HCT116 (cell line): Measurements from ENCODE around the gene PRDM7. TPM values are rescaled to one million over a fixed set of nuclear protein-coding genes. Genes with fewer than 3 reads are reported as not detected.

ENCODE experiments used
- ATAC-seq: fragments of 200-7000 bp; cut with Tn5 transposase; 2 replicates; pipeline ENCODE4 v1.9.1; 2020; ENCODE audit warnings: mild to moderate bottlenecking, moderate library complexity
- BruUV-seq: library from RNA; stranded (reverse); fragments of 400-500 nt; replicated peaks from 2 replicates; lab custom pipeline; 2021; lab: Mats Ljungman, UMichigan
- CTCF ChIA-PET: fragments of 300-600 bp; sonication (Branson Sonifier 250); formaldehyde crosslinking; loops from one replicate; lab custom pipeline; 2021; ENCODE audit warnings: antibody characterized with exemption; lab: Charles Lee
- POLR2A ChIA-PET: fragments of 300-600, 350-600 bp; sonication (Branson Sonifier 250); formaldehyde crosslinking; loops from one replicate; lab custom pipeline; 2021; ENCODE audit warnings: antibody characterized with exemption; lab: Charles Lee
- RAD21 ChIA-PET, 2 experiments: fragments of 300-600 bp; sonication (Branson Sonifier 250); formaldehyde crosslinking; loops; one replicate each; lab custom pipeline; 2023; ENCODE audit warnings: low total read pairs in 2 of 2; ENCODE audit not compliant: uncharacterized antibody in 2 of 2, unreplicated experiment in 2 of 2, low non-redundant PET in 1 of 2; lab: Charles Lee
- DNase-seq: peaks from one replicate; pipeline ENCODE4 v3.0.0-alpha.2; 2010; ENCODE audit warnings: low read depth, low spot score
- H2AFZ ChIP-seq: fragments of 200-600 bp; shearing (Covaris generic), sonication (generic); 2 replicates; pipeline ENCODE4 v1.6.1; 2017; ENCODE audit warnings: low read depth, mixed run types, mixed read lengths, antibody characterized with exemption, low read length; ENCODE audit not compliant: poor library complexity, severe bottlenecking
- H3K27ac ChIP-seq: 2 replicates; pipeline ENCODE4 v1.5.1; 2012; ENCODE audit warnings: low read depth, low read length
- H3K27me3 ChIP-seq: fragments of 200-600 bp; sonication (generic); 2 replicates; pipeline ENCODE4 v1.6.1; 2016; ENCODE audit warnings: mixed run types, low read length, mixed read lengths; ENCODE audit not compliant: insufficient read depth
- H3K36me3 ChIP-seq, 2 experiments: fragments of 200-500 bp in 1 of 2; fragments of 200-600 bp in 1 of 2; sonication (Bioruptor generic) in 1 of 2; sonication (generic) in 1 of 2; 2 replicates each; pipeline versions ENCODE4 v1.5.1 to v1.6.1; 2014 to 2016; ENCODE audit warnings: low read length in 2 of 2, inconsistent platforms in 1 of 2, mixed read lengths in 1 of 2, mixed run types in 1 of 2; ENCODE audit not compliant: insufficient read depth in 2 of 2, control insufficient read depth in 1 of 2
- H3K4me1 ChIP-seq, 2 experiments: fragments of 200-600 bp in 1 of 2; sonication (generic) in 1 of 2; 2 replicates each; pipeline versions ENCODE4 v1.5.1 to v1.6.1; 2012 to 2017; ENCODE audit warnings: low read length in 2 of 2, inconsistent platforms in 1 of 2, mild to moderate bottlenecking in 1 of 2, mixed read lengths in 1 of 2, mixed run types in 1 of 2, moderate library complexity in 1 of 2; ENCODE audit not compliant: insufficient read depth in 2 of 2, control insufficient read depth in 1 of 2
- H3K4me2 ChIP-seq: fragments of 200-600 bp; sonication (generic); 2 replicates; pipeline ENCODE4 v1.6.1; 2017; ENCODE audit warnings: mixed run types, low read length, mixed read lengths
- H3K4me3 ChIP-seq, 2 experiments: fragments of 200-600 bp in 1 of 2; sonication (generic) in 1 of 2; replicated peaks in 1 of 2; 2 replicates each; pipeline ENCODE4 v1.5.1; 2011 to 2016; ENCODE audit warnings: low read length in 2 of 2, control low read depth in 1 of 2, low read depth in 1 of 2, mild to moderate bottlenecking in 1 of 2, mixed read lengths in 1 of 2, mixed run types in 1 of 2
- H3K79me2 ChIP-seq: fragments of 200-600 bp; sonication (generic); 2 replicates; pipeline ENCODE4 v1.6.1; 2017; ENCODE audit warnings: mild to moderate bottlenecking, mixed run types, low read length, moderate library complexity, mixed read lengths; ENCODE audit not compliant: insufficient read depth
- H3K9ac ChIP-seq: fragments of 200-600 bp; sonication (generic); 2 replicates; pipeline ENCODE4 v1.6.1; 2016; ENCODE audit warnings: low read length, mixed read lengths
- H3K9me2 ChIP-seq: fragments of 200-600 bp; sonication (generic), shearing (Covaris generic); 2 replicates; pipeline ENCODE4 v1.6.1; 2017; ENCODE audit warnings: mixed run types, mild to moderate bottlenecking, moderate library complexity; ENCODE audit not compliant: insufficient read depth
- H3K9me3 ChIP-seq, 2 experiments: fragments of 200-500 bp in 1 of 2; fragments of 200-600 bp in 1 of 2; sonication (Bioruptor generic) in 1 of 2; sonication (generic) in 1 of 2; 2 replicates each; pipeline ENCODE4 v1.6.1; 2014 to 2017; ENCODE audit warnings: low read length in 2 of 2, mixed read lengths in 2 of 2, inconsistent platforms in 1 of 2, low read depth in 1 of 2, mild to moderate bottlenecking in 1 of 2, mixed run types in 1 of 2, moderate library complexity in 1 of 2; ENCODE audit not compliant: control insufficient read depth in 1 of 2, insufficient read depth in 1 of 2
- H4K20me1 ChIP-seq: fragments of 200-600 bp; sonication (generic), shearing (Covaris generic); 2 replicates; pipeline ENCODE4 v1.6.1; 2017; ENCODE audit warnings: mixed run types, mild to moderate bottlenecking, moderate library complexity; ENCODE audit not compliant: insufficient read depth
- CBX3 ChIP-seq: IDR thresholded peaks from 2 replicates; pipeline ENCODE4 v1.6.1; 2012; ENCODE audit warnings: low read depth
- CEBPB ChIP-seq: IDR thresholded peaks from 2 replicates; pipeline ENCODE4 v1.6.1; 2012; ENCODE audit warnings: low read depth
- EZH2 ChIP-seq: fragments of 200-600 bp; sonication (generic); IDR thresholded peaks from 2 replicates; pipeline ENCODE4 v1.6.1; 2017; ENCODE audit warnings: antibody characterized with exemption, mixed run types
- RAD21 ChIP-seq: IDR thresholded peaks from 2 replicates; pipeline ENCODE4 v1.6.1; 2012; ENCODE audit warnings: low read depth, mild to moderate bottlenecking
- REST ChIP-seq: IDR thresholded peaks from 2 replicates; pipeline ENCODE4 v1.6.1; 2012; ENCODE audit warnings: low read depth
- SIN3A ChIP-seq: IDR thresholded peaks from 2 replicates; pipeline ENCODE4 v1.6.1; 2012; ENCODE audit warnings: low read depth
- TCF7L2 ChIP-seq: IDR thresholded peaks from 2 replicates; pipeline ENCODE4 v1.7.0; 2011; ENCODE audit warnings: borderline replicate concordance, inconsistent platforms; ENCODE audit not compliant: insufficient read depth, insufficient read length; ENCODE audit errors: extremely low read depth
- ZBTB33 ChIP-seq: IDR thresholded peaks from 2 replicates; pipeline ENCODE4 v1.6.1; 2011; ENCODE audit warnings: mild to moderate bottlenecking, low read length, moderate library complexity; ENCODE audit not compliant: insufficient replicate concordance; ENCODE audit errors: extremely low read depth
- ZFX ChIP-seq: fragments of 450-650 bp; IDR thresholded peaks from 2 replicates; pipeline ENCODE4 v1.6.1; 2017
- intact Hi-C: fragments of 100-400 bp; cut with micrococcal nuclease; formaldehyde crosslinking; loops from 2 replicates; pipeline ENCODE4 v1.10.0; 2022
- total RNA-seq: library from RNA; stranded (reverse); gene quantifications from one replicate; pipeline ENCODE4 v1.2.1, GENCODE V29; 2021; ENCODE audit not compliant: unreplicated experiment

PRDM7 gene
- total RNA-seq, 1 experiment from 2014 or later: 0.07 TPM

- TF ChIP-seq EZH2: no peak
- no peak for TF ChIP-seq CEBPB
- Histone ChIP-seq H3K9ac (no peak overlapping the region), H3K27ac (no peak overlapping the region), H3K79me2 (peaks cover 12% of the 10 kb centered on the region; the same call in 1 of the 2 replicates), H3K9me3 (no peaks in the 10 kb centered on the region), H3K27me3 (no peaks in the 10 kb centered on the region), H3K4me2 (no peak overlapping the region), H3K9me2 (no peaks in the 10 kb centered on the region), H2AFZ (no peak overlapping the region), H3K36me3 (peaks cover 9 to 11% of the 10 kb centered on the region in 2 experiments; a peak in 1 of 4 replicates), H3K4me3 (no peak overlapping the region), H4K20me1 (no peaks in the 10 kb centered on the region), H3K4me1 (peaks cover 0 to 9% of the 10 kb centered on the region in 2 experiments; a peak in 1 of 4 replicates)
- RAD21 ChIA-PET: no interaction called here
- no peak for ATAC-seq
- POLR2A ChIA-PET: no interaction called here
- BruUV-seq: no TSS peak
- intact Hi-C loops: no loop called here
- no peak for DNase-seq
- CTCF ChIA-PET: interaction anchor here (1.1 kb wide), 1 partner anchor 12 kb away, joined by 3 read pairs; no protein-coding TSS in a partner anchor
Observed at GRCh38 chr16:90011908-90012501, 65.1 kb downstream of the PRDM7 start.

- Histone ChIP-seq H3K9me3 (no peaks in the 10 kb centered on the region), H4K20me1 (no peaks in the 10 kb centered on the region), H3K4me2 (no peak overlapping the region), H3K4me3 (no peak overlapping the region), H3K27me3 (no peaks in the 10 kb centered on the region), H2AFZ (no peak overlapping the region), H3K9ac (no peak overlapping the region), H3K79me2 (peaks cover 8% of the 10 kb centered on the region; the same call in 1 of the 2 replicates), H3K4me1 (peaks cover 0 to 10% of the 10 kb centered on the region in 2 experiments; a peak in 1 of 4 replicates), H3K36me3 (peaks cover 9 to 11% of the 10 kb centered on the region in 2 experiments; a peak in 1 of 4 replicates), H3K9me2 (no peaks in the 10 kb centered on the region), H3K27ac (no peak overlapping the region)
- intact Hi-C loops: no loop called here
- no peak for ATAC-seq
- TF ChIP-seq CBX3 (no peak), TCF7L2 (no peak), REST (no peak), ZFX (no peak), RAD21 (no peak), ZBTB33 (no peak), SIN3A (no peak)
- DNase-seq: no peak
- CTCF ChIA-PET: interaction anchor here (1.1 kb wide), 1 partner anchor 11 kb away, joined by 3 read pairs; no protein-coding TSS in a partner anchor
- BruUV-seq: no TSS peak
- POLR2A ChIA-PET: no interaction called here
- RAD21 ChIA-PET: no interaction called here
Observed at GRCh38 chr16:90011508-90011819, 65.7 kb downstream of the PRDM7 start.
